Muscle layer of colon (tissue), 2 donors: ENCODE data around the gene SLC7A9.
"Not testable (repeated sequence)": the region's sequence is repeated elsewhere in the genome, so short reads cannot be mapped to it uniquely, and the experiment has no call there.

Experiments
- H3K27ac ChIP-seq: one replicate; pipeline ENCODE4 v1.7.0; 2013; ENCODE audit warnings: low read depth, mild to moderate bottlenecking, low read length, moderate library complexity
- H3K27me3 ChIP-seq, 2 donors: one replicate each; pipeline ENCODE4 v1.7.0; 2013; ENCODE audit warnings: low read length in 2 of 2, mild to moderate bottlenecking in 2 of 2; ENCODE audit not compliant: insufficient read depth in 2 of 2, control insufficient read depth in 1 of 2
- H3K36me3 ChIP-seq: one replicate; pipeline ENCODE4 v1.7.0; 2013; ENCODE audit warnings: mild to moderate bottlenecking, low read length; ENCODE audit not compliant: insufficient read depth
- H3K4me1 ChIP-seq: one replicate; pipeline ENCODE4 v1.7.0; 2013; ENCODE audit warnings: mild to moderate bottlenecking, low read length; ENCODE audit not compliant: insufficient read depth
- H3K4me3 ChIP-seq, 2 donors: one replicate each; pipeline ENCODE4 v1.7.0; 2013; ENCODE audit warnings: low read length in 2 of 2, low read depth in 1 of 2, mild to moderate bottlenecking in 1 of 2, moderate library complexity in 1 of 2
- H3K9ac ChIP-seq: one replicate; pipeline ENCODE4 v1.7.0; 2013; ENCODE audit warnings: low read length
- H3K9me3 ChIP-seq: one replicate; pipeline ENCODE4 v1.7.0; 2013; ENCODE audit warnings: mild to moderate bottlenecking, low read length
- donor health status: abdominal sarcoma.
- donor health status: Adenocarcinoma of cecum.

The SLC7A9 gene

GRCh38 chr19:32810452-32810851 lies 59.1 kb downstream of the SLC7A9 start:
- H3K4me1 ChIP-seq = peaks cover 4% of the 10 kb centered on the region
- H3K4me3 ChIP-seq = no peak overlapping the region
- no peaks in the 10 kb centered on the region for H3K36me3 ChIP-seq
- no peaks in the 10 kb centered on the region for H3K9me3 ChIP-seq
- no peak overlapping the region for H3K9ac ChIP-seq
- no peak overlapping the region for H3K27ac ChIP-seq
- no peaks in the 10 kb centered on the region for H3K27me3 ChIP-seq

GRCh38 chr19:32809754-32810153 lies 59.8 kb downstream of the SLC7A9 start:
- Histone ChIP-seq H3K27me3 (no peaks in the 10 kb centered on the region), H3K9ac (no peak overlapping the region), H3K9me3 (no peaks in the 10 kb centered on the region), H3K27ac (no peak overlapping the region), H3K36me3 (no peaks in the 10 kb centered on the region), H3K4me1 (peaks cover 4% of the 10 kb centered on the region), H3K4me3 (no peak overlapping the region)

- Histone ChIP-seq H3K36me3 (no peaks in the 10 kb centered on the region), H3K27ac (no peak overlapping the region), H3K9ac (no peak overlapping the region), H3K4me3 (no peak overlapping the region), H3K9me3 (no peaks in the 10 kb centered on the region), H3K27me3 (no peaks in the 10 kb centered on the region), H3K4me1 (peaks cover 4% of the 10 kb centered on the region)
These were observed 60.3 kb downstream of the SLC7A9 start for GRCh38 chr19:32809254-32809653.

GRCh38 chr19:32808236-32808635 lies 61.3 kb downstream of the SLC7A9 start:
- H3K9ac ChIP-seq = no peak overlapping the region
- no peak overlapping the region for H3K27ac ChIP-seq
- peaks cover 4% of the 10 kb centered on the region for H3K4me1 ChIP-seq
- no peaks in the 10 kb centered on the region for H3K36me3 ChIP-seq
- H3K4me3 ChIP-seq = no peak overlapping the region
- no peaks in the 10 kb centered on the region for H3K27me3 ChIP-seq
- no peaks in the 10 kb centered on the region for H3K9me3 ChIP-seq

GRCh38 chr19:32802840-32803239 lies 66.7 kb downstream of the SLC7A9 start:
- no peaks in the 10 kb centered on the region for H3K27me3 ChIP-seq
- no peaks in the 10 kb centered on the region for H3K9me3 ChIP-seq
- H3K4me1 ChIP-seq = no peaks in the 10 kb centered on the region

GRCh38 chr19:32800754-32801153 lies 68.8 kb downstream of the SLC7A9 start:
- Histone ChIP-seq H3K27ac (no peak overlapping the region), H3K4me1 (no peaks in the 10 kb centered on the region), H3K36me3 (no peaks in the 10 kb centered on the region), H3K4me3 (no peak overlapping the region), H3K9ac (no peak overlapping the region), H3K9me3 (no peaks in the 10 kb centered on the region), H3K27me3 (no peaks in the 10 kb centered on the region)

More at GRCh38 chr19:32802840-32803239, 66.7 kb downstream of the SLC7A9 start:
- Histone ChIP-seq H3K36me3 (no peaks in the 10 kb centered on the region), H3K27ac (no peak overlapping the region), H3K4me3 (no peak overlapping the region), H3K9ac (no peak overlapping the region)

GRCh38 chr19:32800191-32800590 lies 69.4 kb downstream of the SLC7A9 start:
- Histone ChIP-seq H3K27me3 (no peaks in the 10 kb centered on the region), H3K4me1 (no peaks in the 10 kb centered on the region), H3K36me3 (no peaks in the 10 kb centered on the region), H3K4me3 (no peak overlapping the region), H3K9ac (no peak overlapping the region), H3K9me3 (no peaks in the 10 kb centered on the region), H3K27ac (no peak overlapping the region)

- no peaks in the 10 kb centered on the region for H3K27me3 ChIP-seq
- H3K36me3 ChIP-seq = no peaks in the 10 kb centered on the region
- no peak overlapping the region for H3K9ac ChIP-seq
- H3K4me1 ChIP-seq = no peaks in the 10 kb centered on the region
- no peak overlapping the region for H3K4me3 ChIP-seq
- H3K9me3 ChIP-seq = no peaks in the 10 kb centered on the region
- no peak overlapping the region for H3K27ac ChIP-seq
These were observed 71.4 kb downstream of the SLC7A9 start for GRCh38 chr19:32798201-32798600.

GRCh38 chr19:32789429-32789828 lies 80.1 kb downstream of the SLC7A9 start:
- H3K9me3 ChIP-seq = no peaks in the 10 kb centered on the region
- H3K4me1 ChIP-seq = no peaks in the 10 kb centered on the region
- H3K27me3 ChIP-seq = no peaks in the 10 kb centered on the region

GRCh38 chr19:32787895-32788294 lies 81.7 kb downstream of the SLC7A9 start:
- not testable (repeated sequence) for H3K9ac ChIP-seq, H3K36me3 ChIP-seq, H3K9me3 ChIP-seq, H3K4me3 ChIP-seq, H3K4me1 ChIP-seq, H3K27ac ChIP-seq, H3K27me3 ChIP-seq

More at GRCh38 chr19:32789429-32789828, 80.1 kb downstream of the SLC7A9 start:
- Histone ChIP-seq H3K27ac (no peak overlapping the region), H3K4me3 (no peak overlapping the region), H3K36me3 (no peaks in the 10 kb centered on the region), H3K9ac (no peak overlapping the region)

- not testable (repeated sequence) for H3K4me1 ChIP-seq, H3K27ac ChIP-seq, H3K4me3 ChIP-seq, H3K9me3 ChIP-seq, H3K9ac ChIP-seq, H3K27me3 ChIP-seq, H3K36me3 ChIP-seq
These were observed 82.3 kb downstream of the SLC7A9 start for GRCh38 chr19:32787161-32787813.

- not testable (repeated sequence) for H3K4me3 ChIP-seq, H3K27me3 ChIP-seq, H3K4me1 ChIP-seq, H3K27ac ChIP-seq, H3K9me3 ChIP-seq, H3K9ac ChIP-seq, H3K36me3 ChIP-seq
These were observed 87.5 kb downstream of the SLC7A9 start for GRCh38 chr19:32782089-32782488.
